Fibroblast of the aortic adventitia (primary cell): ENCODE measurements around the gene CCN6. TPM values are rescaled to one million over a fixed set of nuclear protein-coding genes. Genes with fewer than 3 reads are reported as not detected.

Experiments used
- DNase-seq: peaks from one replicate; pipeline ENCODE4 v3.0.0-alpha.2; 2010; ENCODE audit warnings: low read depth
- H3K4me3 ChIP-seq: 2 replicates; pipeline ENCODE4 v1.5.1; 2011; ENCODE audit warnings: low read depth, mild to moderate bottlenecking, control low read depth, low read length, moderate library complexity
- CTCF ChIP-seq: IDR thresholded peaks from 2 replicates; pipeline ENCODE4 v1.5.1; 2011; ENCODE audit warnings: mild to moderate bottlenecking, low read length, control low read depth, inconsistent platforms; ENCODE audit not compliant: insufficient read depth
- total RNA-seq: library from RNA; depleted of rRNA; stranded (reverse); fragments of >200 nt; gene quantifications from 2 replicates; pipeline ENCODE4 v1.2.3, GENCODE V29; 2012; ENCODE audit warnings: low replicate concordance

Gene CCN6
- total RNA-seq, 1 donor: not detected

GRCh38 chr6:112062966-112063365, 9.1 kb downstream of the CCN6 start:
- TF ChIP-seq CTCF: no peak
- no peak overlapping the region for H3K4me3 ChIP-seq
- DNase-seq: no peak

GRCh38 chr6:112065426-112065986, 11.6 kb downstream of the CCN6 start:
- DNase-seq: no peak
- H3K4me3 ChIP-seq: no peak overlapping the region
- no peak for TF ChIP-seq CTCF

- TF ChIP-seq CTCF: no peak
- DNase-seq: no peak
- H3K4me3 ChIP-seq: no peak overlapping the region
These were observed 12.7 kb downstream of the CCN6 start for GRCh38 chr6:112066606-112067005.

- DNase-seq: no peak
- H3K4me3 ChIP-seq: no peak overlapping the region
- no peak for TF ChIP-seq CTCF
These were observed 27.7 kb downstream of the CCN6 start for GRCh38 chr6:112081569-112081968.

GRCh38 chr6:112085286-112086065, 31.6 kb downstream of the CCN6 start:
- TF ChIP-seq CTCF: no peak
- DNase-seq: peak; percentile 26
- no peak overlapping the region for H3K4me3 ChIP-seq

- H3K4me3 ChIP-seq: peak overlapping the region; percentile 83
- DNase-seq: peak; percentile 62
- TF ChIP-seq CTCF: peak; percentile 21
These were observed 32.8 kb downstream of the CCN6 start for GRCh38 chr6:112086744-112087135.
